Esophagus squamous epithelium (tissue), 4 donors: Measurements from ENCODE around the gene RAB1B.

Experiments used
- CTCF ChIP-seq, 6 experiments: fragments of 450-650 bp in 4 of 6; fragments of 200-600 bp in 2 of 6; sonication (generic) in 2 of 6; IDR thresholded peaks; one replicate each; pipeline ENCODE4 v1.5.1; 2016 to 2019; ENCODE audit warnings: antibody characterized with exemption in 6 of 6, mild to moderate bottlenecking in 4 of 6, moderate library complexity in 4 of 6
- POLR2A ChIP-seq, 4 donors: fragments of 450-650 bp; IDR thresholded peaks; one replicate each; pipeline ENCODE4 v1.6.1; 2017; ENCODE audit warnings: antibody characterized with exemption in 4 of 4, mild to moderate bottlenecking in 4 of 4, moderate library complexity in 3 of 4

- TF ChIP-seq POLR2A (IDR thresholded peaks at IDR 0.05) (no peak), CTCF (IDR thresholded peaks at IDR 0.05) (no peak)
Observed at GRCh38 chr11:66286699-66287098, 18.3 kb downstream of the RAB1B start.
